HTERT RPE-1 (cell line): ENCODE data around the gene GARIN5B.

ENCODE experiments used
- in situ Hi-C: fragments of 300-500 bp; cut with MboI; formaldehyde crosslinking; loops from 4 replicates; pipeline ENCODE4 v1.14.3; 2020; ENCODE audit warnings: low sequenced_read_pairs

GARIN5B gene

DNA sequence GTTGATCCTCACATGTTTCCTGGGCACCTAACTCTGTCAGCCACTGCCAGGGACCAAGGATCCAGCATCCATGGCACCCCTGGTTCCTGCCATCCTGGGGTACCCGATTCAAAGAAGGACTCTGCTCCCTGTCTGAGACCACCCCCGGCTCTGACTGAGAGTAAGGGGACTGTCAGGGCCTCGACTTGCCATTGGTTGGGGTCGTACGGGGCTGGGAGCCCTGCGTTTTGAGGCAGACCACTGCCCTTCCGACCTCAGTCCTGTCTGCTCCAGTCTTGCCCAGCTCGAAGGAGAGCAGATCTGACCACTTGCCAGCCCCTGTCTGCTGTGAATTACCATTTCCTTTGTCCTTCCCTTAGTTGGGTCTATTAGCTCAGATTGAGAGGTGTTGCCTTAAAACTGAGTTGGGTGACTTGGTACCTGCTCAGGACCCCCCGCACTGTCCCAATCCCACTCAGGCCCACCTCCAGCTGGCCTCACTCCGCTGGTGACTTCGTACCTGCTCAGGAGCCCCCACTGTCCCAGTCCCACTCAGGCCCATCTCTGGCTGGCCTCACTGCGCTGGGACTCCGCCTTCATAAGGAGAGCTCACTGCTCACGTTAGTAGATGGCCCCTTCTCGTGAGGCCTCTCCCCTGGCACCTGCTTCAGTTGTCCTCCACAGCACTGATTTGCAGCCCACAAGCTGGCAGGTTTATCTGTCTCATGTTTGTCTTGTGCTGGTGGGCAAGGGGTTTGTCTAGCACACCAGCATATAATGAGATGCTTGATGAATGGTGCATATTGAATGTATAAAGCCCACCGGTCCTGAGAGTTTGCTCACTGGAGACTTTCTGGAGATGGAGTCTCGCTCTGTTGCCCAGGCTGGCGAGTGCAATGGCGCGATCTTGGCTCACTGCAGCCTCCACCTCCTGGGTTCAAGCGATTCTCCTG is 26.6 kb upstream of the GARIN5B start:
- in situ Hi-C loops: no loop called here

DNA sequence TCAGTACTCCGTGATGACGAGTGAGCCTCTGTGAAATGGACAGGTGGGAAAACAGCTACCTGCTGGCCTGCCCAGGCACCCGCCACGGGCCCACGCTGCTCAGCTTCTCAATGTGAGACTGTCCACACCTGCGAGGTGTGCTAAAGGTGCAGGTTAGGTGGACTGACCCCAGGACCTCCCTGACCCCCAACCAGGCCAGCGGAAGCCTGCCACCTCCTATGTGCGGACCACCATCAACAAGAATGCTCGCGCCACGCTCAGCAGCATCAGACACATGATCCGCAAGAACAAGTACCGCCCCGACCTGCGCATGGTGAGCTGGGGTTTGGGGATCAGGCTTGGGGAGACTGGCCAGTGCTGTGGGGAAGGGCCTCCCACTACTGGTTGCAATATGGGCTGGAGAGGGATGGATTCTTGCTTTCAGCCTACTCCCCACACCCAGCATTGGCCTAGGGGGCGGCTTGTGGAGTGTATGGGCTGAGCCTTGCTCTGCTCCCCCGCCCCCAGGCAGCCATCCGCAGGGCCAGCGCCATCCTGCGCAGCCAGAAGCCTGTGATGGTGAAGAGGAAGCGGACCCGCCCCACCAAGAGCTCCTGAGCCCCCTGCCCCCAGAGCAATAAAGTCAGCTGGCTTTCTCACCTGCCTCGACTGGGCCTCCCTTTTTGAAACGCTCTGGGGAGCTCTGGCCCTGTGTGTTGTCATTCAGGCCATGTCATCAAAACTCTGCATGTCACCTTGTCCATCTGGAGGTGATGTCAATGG is 24.9 kb upstream of the GARIN5B start:
- in situ Hi-C loops: no loop called here

GRCh38 chr19:55386493-55386971 is 23.5 kb upstream of the GARIN5B start:
- in situ Hi-C loops: no loop called here

- in situ Hi-C loops: no loop called here
Measured at GRCh38 chr19:55385724-55386492, 22.8 kb upstream of the GARIN5B start, which contains the start of gene RPL28. Gene RPL28 (plus strand): TSS chr19:55385932. CDS start chr19:55386358, 426 bp downstream.

GRCh38 chr19:55384920-55385723 is 22.1 kb upstream of the GARIN5B start:
- in situ Hi-C loops: no loop called here

DNA sequence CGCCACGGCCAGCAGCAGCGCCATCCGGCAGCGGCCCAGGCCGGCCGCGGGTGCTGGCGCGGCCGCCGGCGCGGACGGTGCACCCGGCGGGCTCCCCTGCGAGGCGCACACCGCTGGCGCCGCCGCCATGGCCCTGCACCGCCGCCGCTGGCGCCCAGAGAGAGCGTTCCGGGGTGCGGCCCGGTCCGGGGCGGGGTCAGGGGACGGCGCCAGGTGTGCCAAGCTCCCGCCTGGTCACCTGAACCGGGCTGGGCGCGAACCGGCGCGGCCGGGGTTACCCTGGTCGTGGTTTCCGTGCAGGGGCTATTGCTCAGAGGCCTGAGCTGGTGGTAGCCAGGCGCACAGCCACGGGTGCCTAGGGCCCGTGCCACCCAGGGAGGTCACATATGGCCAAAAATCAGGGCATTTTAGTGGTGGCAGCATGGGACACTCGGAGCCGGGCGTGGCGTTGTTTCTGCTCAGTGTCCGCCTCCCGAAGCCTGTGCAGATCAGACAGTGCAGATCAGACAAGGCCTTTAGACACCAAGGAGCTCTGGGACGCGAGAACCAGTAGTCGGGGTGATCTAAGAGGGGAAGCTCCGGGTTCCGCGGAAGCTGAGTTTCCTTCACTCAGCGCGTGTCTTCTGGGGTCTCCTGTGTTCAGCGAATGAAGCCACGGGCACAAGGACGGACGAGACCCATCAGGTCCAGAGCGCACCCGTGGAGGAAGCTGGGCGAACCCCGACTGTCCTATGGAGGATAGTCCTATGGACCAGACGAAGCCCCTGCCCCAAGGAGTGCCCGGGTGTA is 21.3 kb upstream of the GARIN5B start, which contains the start of gene TMEM238:
Gene TMEM238 (minus strand): TSS at position 162 of the 789 bp plus-strand sequence. CDS start 33 bp downstream, at position 129.
- in situ Hi-C loops: no loop called here

- in situ Hi-C loops: no loop called here
Measured at GRCh38 chr19:55383279-55384130, 20.4 kb upstream of the GARIN5B start.

DNA sequence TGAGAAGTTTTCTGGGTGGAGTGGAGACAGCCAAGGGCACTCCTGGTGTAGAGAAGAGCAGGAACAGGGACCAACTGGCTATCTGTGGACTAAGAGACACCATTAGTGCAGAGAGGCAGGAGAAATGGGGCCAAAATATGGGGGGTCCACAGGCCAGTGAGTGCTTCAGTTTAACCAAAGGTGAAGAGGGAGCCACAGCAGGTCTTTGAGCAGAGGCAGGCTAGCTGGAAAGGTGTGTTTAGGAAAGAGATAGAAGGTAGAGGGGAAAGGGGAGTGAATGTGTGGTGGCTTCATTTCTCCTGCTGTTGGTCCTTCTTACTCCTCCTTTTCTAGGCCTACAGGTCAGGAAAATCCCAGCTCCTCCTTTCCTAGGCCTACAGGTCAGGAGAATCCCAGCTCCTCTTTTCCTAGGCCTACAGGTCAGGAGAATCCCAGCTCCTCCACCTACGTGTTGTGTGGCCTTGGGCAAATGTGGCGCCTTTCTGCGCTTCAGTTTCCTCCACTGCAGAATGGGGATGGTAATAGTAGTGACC is 19.5 kb upstream of the GARIN5B start:
- in situ Hi-C loops: no loop called here

GRCh38 chr19:55382013-55382412 is 19.0 kb upstream of the GARIN5B start:
- in situ Hi-C loops: no loop called here

GRCh38 chr19:55379174-55379573 is 16.1 kb upstream of the GARIN5B start:
- in situ Hi-C loops: no loop called here

- in situ Hi-C loops: no loop called here
Measured at GRCh38 chr19:55377356-55378131, 14.5 kb upstream of the GARIN5B start.

- in situ Hi-C loops: no loop called here
Measured at GRCh38 chr19:55376241-55376933, 13.3 kb upstream of the GARIN5B start, which contains the start of gene TMEM190. Gene TMEM190 (plus strand): TSS chr19:55376826. CDS start chr19:55376854, 28 bp downstream.

GRCh38 chr19:55373993-55374757 is 11.1 kb upstream of the GARIN5B start:
- in situ Hi-C loops: no loop called here

GRCh38 chr19:55373306-55373992 is 10.4 kb upstream of the GARIN5B start:
- in situ Hi-C loops: no loop called here
